ENCODE results near the gene RNF217.
"Not testable (repeated sequence)": the region's sequence is repeated elsewhere in the genome, so short reads cannot be mapped to it uniquely, and the experiment has no call there.

RNF217 gene

DNA sequence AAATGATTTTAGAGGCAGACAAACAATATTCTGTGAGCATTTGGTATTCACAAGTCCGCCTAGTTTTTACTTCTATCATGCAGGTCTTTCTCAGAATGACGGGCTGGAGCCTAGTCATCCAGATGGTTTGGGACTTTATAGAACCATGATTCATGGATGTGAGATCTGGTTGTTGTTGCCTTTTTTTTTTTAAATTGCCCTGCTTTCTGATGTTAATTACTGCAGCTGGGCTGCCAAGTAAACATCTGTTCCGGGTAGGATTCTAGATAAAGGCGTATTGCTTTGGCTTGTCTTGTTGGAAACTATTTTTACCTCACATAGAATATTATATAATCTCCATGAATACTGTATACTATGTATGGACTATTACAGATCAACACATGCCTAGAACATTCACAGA lies 58.1 kb downstream of the RNF217 start:
- DNase-seq = no peak

DNA sequence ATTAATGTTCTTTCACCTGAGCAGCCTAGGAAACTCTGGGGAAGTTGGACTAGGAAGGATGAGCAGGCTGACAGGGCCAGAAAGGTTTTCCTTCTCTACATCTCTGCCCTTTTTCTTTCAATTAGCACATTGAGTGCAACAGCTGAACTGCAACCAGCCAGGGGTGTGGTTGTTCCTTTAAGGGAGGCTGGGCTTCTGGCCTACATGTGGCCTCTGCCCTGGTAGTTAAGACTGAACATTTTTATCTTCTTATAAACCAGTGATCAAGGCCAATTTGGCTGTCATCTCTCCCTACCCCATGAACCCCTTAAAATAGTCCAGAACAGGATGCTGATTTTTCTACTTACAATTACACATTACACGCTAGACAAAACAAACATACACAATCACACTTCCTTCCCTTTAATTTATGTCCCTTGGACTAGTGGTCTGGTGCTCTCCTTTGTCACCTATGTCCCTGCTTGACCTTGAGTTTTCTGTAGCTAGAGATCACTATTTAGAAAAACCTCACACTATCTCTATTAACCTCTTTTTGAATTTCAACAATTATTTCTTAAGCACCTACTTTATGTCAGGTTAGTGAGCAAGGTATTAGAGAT lies 60.3 kb downstream of the RNF217 start:
- no peak for DNase-seq

DNA sequence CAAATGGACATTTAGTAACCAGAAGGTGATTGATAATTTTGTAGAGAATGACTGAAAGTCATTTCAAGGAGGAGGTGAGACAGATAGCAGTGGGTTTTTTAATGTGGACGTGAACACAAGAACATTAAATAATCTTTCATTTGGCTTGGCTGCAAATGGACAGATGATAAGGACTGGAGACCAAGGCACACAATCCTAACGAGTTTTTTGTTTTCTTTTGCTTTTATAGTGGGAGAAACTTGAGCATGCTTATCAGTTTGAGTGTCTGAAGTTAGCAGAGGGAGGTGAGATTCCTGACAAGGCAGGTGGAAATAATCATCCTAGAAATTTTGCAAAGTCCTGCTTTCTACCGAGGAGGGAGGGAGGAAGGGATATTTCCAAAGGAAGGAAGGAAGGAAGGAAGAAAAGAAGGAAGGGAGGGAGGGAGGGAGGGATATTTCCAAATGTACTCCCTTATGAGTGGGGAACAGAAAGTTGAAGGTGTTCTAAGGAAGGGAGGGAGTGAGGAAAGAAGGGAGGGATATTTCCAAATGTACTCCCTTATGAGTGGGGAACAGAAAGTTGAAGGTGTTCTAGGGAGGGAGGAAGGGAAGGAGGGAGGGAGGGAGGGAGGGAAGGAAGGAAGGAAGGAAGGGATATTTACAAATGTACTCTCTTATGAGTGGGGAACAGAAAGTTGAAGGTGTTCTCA lies 63.1 kb downstream of the RNF217 start:
- no peak for DNase-seq

DNA sequence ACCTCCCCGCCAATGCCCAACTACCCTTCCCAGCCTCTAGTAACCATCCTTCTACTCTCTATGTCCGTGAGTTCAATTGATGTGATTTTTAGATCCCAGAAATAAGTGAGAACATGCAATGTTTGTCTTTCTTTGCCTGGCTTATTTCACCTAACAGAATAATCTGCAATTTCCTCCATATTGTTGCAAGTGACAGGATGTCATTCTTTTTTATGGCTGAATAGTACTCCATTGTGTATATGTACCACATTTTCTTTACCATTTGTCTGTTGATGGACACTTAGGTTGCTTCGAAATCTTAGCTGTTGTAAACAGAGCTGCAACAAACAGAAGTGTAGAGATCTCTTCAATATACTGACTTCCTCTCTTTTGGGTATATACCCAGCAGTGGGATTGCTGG lies 65.0 kb downstream of the RNF217 start:
- DNase-seq = no peak

DNA sequence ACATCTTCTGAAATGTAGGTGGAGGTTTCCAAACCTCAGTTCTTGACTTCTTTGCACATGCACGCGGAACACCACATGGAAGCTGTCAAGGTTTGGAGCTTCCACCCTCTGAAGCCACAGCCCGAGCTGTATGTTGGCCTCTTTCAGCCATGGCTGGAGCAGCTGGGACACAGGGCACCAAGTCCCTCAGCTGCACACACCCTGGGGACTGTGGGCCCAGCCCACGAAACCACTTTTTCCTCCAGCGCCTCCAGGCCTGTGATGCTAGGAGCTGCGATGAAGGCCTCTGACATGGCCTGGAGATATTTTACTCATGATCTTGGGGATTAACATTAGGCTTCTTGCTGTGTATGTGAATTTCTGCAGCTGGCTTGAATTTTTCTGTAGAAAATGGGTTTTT lies 68.7 kb downstream of the RNF217 start:
- DNase-seq = no peak

DNA sequence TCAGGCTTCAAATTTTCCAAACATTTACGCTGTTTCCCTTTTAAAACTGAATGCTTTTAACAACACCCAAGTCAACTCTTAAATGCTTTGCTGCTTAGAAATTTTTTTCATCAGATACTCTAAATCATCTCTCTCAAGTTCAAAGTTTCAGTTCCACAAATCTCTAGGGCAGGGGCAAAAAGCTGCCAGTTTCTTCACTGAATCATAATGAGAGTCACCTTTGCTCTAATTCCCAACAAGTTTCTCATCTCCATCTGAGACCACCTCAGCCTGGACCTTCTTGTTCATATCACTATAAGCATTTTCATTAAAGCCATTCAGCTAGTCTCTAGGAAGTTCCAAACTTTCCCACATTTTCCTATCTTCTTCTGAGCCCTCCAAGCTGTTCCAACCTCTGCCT lies 69.1 kb downstream of the RNF217 start:
- no peak for DNase-seq

DNA sequence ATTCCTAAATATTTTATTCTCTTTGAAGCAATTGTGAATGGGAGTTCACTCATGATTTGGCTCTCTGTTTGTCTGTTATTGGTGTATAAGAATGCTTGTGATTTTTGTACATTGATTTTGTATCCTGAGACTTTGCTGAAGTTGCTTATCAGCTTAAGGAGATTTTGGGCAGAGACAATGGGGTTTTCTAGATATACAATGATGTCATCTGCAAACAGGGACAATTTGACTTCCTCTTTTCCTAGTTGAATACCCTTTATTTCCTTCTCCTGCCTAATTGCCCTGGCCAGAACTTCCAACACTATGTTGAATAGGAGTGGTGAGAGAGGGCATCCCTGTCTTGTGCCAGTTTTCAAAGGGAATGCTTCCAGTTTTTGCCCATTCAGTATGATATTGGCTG lies 72.7 kb downstream of the RNF217 start:
- DNase-seq = not testable (repeated sequence)

DNA sequence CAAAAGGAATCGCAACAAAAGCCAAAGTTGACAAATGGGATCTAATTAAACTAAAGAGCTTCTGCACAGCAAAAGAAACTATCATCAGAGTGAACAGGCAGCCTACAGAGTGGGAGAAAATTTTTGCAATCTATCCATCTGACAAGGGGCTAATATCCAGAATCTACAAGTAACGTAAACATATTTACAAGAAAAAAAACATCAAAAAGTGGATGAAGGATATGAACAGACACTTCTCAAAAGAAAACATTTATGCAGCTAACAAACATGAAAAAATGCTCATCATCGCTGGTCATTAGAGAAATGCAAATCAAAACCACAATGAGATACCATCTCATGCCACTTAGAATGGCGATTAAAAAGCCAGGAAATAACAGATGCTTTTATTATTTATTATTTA lies 74.2 kb downstream of the RNF217 start:
- not testable (repeated sequence) for DNase-seq

DNA sequence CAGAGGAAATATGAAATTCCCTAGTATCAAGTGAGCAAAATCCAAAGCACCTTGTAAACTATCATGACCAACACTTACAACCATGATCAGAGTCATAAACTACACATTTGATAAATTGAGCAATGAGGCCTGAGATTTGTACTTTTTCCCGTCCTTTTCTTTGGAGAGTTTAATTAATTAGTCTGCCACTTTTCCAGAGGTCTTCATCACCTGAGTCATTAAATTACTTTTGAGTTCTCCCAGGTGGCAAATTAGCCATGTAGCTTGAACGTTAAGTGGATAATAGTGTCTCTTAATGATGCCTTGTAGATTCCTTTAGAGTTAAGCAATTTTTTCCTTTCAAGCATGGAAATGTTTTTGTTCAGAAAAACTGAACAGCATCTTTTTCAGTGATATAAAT lies 75.6 kb downstream of the RNF217 start:
- no peak for DNase-seq

DNA sequence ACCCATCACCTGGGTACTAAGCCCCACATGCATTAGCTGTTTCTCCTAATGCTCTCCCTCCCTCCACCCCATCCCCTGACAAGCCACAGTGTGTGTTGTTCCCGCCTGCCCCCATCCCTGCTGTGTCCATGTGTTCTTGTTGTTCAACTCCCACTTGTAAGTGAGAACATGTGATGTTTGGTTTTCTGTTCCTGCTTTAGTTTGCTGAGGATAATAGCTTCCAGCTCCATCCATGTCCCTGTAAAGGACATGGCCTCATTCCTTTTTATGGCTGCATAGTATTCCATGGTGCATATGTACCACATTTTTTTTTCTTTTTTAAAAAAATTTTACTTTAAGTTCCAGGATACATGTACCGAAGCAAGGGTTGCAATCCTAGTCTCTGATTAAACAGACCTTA lies 76.7 kb downstream of the RNF217 start:
- no peak for DNase-seq

DNA sequence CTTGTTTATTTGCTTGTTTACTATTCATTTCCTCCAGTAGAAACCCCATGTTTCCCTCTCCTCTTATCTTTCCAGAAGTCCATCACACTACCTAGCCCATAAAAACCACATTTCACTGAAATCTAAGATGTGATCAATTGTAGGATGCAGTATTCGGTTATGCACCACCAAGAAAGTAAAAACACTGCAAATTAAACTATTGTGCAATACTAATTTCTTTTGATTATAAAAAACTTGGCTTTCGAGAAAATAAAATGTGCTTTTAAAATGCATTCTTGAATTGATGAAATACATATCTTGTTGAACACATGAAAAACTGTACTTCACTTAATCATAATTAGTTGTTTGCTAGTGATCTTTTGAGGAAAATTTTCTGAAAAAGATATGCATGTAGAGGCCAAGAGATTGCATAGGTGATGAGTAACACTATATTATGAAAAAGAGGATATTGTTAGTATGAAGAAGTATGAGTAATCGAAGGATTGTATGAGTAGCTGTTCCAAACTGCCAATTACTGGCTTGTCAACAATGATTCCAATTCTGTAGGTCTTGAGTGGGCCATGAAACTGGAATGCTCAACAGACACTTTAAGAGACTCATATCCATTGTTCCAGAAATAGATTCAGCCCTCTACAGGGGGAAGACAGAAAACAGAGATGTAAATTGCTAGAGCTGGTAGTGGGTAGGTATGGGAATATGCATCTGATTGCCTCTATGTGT lies 79.7 kb downstream of the RNF217 start:
- DNase-seq = no peak

DNA sequence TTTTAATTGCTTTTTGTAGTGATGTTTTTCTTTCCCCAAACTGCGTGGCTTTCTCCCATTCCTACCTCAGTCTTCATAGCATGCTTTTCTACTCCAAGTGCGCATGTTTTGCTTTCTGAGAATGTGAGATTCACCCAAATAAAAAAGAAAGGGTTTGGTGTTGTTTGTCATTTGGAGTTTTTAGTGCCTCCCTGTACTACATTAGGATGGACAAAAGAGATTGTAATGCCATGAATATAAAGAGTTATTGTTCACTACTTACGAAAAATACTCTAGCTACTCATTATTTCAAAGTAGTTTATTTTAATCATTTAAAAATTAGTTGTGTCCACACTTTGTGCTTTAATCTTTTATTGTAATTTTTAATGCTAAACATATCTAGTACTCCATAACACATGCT lies 81.8 kb downstream of the RNF217 start:
- no peak for DNase-seq

DNA sequence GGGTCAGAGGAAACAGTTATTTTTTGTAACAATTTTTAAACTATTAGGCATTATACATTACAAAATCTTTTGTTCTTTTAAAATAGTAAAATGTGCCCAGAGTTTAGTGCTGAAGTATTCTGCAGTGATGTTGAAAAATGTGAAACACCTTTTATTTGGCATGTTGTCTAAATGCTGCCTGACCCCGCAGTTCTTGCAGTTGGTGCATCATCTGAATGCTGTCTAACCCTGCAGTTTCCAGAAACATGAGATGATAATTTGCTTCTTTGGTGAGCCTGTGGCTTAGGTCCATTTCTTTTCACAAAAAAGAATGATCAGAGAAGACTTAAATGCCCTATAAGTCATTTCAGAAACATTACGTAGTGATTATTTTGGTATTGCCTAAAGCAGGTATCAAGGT lies 82.4 kb downstream of the RNF217 start:
- no peak for DNase-seq

DNA sequence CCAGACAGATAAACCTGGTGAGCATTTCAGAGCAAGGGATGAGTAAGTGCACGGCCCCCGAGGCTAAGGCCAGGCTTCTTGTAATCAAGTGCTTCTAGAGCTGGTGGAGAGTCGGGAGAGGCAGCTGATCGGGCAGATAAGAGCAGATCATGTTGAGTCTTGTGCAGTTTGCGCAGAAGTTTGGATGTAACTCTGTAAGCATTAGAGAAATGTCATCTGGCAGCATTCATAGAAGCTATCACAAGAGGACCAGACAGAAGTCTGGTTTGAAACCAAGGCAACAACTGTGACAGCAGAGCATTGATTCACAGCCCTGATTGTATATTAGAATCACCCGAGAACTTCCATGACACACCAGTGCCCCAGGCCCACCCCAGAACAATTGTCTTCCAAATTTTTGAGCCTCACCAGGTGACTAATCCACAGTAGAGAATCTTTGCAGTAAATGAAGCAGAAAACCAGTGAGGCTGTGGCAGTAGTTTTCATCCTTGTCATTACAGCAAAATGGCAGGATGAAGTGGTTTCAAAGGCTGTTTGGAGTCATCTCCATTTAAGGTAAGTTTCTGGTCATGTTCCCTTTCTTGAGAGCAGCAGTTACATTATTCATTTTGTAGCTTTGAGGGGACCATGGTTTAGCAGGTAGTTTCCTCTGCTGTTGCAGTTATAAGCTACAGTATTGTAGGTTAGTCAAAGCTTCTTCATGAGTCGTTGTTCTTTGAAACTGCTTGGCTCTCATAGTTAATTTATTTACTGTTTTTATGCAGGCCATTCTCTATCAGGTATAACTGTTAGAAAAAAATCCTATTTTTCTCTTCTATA lies 84.1 kb downstream of the RNF217 start:
- no peak for DNase-seq

DNA sequence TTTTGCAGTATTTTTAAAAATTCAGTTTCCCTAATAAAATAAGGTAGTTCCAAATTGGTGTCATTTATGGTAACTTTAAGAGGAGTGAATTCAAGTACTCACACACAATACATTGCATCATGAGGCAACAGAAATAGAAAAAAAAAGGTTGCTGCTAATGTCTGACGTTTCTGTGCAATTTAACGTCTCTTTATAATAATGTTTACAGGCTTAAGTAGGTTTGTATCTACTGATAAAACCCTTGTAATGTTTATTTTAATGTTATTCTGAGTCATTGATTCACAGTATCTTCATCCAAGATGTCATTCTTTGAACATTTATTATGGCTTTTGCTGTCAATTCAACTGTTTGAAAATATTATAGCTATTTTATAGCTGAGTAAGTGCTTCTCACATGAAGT lies 86.0 kb downstream of the RNF217 start:
- DNase-seq = no peak

DNA sequence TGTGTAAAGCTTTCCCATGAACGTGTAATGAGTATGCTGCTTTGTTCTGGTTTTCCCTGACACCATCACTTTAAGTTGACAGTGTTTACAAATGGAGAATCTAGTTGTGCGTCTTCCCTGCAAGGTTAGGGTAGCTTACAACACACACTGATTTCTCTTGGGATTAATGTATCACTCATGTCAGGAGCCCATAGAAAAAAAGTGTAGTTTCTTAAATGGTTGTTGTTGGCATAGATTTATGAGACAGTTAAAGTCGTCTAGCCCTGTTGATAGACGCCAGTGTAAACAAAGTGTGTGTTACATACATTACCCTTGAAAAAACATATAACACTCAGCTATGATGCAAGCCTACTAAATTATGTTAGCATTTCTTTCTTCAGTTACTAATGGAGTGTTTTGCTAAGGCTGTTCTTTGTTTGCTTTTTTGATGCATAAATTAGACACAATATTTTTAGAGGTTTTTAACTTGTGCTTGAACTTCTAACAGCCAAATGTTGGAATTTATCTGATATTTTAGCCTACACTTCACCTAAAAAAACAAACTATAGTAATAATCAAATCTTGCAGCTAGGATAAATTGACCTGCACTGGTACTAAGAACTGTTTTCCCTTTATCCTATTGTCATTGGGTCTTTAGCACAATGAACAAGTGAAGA lies 88.6 kb downstream of the RNF217 start:
- DNase-seq = no peak

DNA sequence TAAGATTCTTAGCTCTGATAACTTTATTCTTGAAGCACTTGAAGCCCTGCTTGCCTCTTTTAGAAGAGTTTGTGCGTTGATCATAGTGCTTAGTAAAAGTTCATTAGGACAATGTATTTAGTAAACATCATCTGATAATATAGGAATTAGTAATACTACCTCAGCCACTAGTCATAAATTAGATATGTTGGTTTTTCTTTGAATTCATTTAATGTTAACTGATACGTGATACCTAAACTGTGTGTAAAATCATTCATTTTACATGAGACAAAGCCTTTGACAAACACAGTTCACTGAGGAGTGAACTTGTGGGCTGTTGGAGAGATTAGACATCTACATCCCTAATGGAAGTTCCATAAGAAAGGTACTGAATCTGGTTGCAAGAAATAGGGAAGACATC lies 91.6 kb downstream of the RNF217 start:
- no peak for DNase-seq

DNA sequence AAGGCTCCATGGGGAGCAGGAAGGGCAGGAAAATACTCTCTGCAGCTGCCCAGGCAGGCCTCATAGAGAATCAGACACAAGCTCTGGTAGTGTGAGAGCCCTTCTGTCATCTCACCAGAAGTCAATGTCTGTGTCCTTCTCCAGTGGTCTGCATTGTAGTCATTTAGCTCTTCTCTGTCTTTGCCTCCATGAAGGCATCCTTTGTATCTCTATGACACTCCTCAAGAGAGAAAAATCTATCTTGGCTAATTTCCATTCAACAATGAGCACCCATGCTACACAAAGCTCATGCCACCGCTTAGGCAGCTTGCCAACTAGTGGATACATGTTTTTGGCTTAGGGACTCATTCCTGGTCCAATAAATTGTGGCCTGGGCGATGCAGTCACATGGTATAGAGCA lies 92.1 kb downstream of the RNF217 start:
- no peak for DNase-seq

DNA sequence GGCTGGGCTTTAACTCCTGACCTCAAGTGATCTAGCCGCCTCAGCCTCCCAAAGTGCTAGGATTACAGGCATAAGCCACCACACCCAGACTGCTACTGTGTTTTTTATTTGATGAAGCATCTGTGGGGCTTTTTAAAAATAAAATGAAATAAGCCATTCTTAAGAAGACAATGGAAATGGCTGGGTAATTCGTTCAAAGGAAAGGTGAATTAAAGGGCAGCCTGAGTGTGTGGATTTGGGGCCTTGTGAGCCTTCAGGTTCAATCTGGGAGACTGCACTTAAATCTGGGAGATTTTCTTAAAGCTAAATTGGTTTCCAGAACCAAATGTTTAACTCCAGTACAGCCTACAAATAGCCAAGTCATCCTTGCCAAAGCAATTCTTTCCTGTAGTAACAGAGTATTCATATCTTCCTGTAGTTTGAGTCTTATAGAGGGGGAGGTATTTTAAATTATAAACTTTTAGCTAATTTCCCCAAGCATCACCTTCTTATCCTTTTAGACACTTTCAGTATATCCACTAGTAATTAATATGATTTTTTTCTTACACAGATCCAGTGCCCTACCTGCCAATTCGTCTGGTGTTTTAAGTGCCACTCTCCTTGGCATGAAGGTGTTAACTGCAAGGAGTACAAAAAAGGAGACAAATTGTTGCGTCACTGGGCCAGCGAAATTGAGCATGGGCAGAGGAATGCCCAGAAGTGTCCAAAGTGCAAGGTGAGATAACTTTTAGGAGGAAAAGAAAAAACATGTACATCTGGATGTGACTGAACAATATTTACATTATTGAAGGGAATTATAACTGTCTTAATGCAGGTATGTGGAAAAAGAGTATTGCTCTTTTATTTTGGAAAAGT lies 95.4 kb downstream of the RNF217 start:
- DNase-seq = no peak

DNA sequence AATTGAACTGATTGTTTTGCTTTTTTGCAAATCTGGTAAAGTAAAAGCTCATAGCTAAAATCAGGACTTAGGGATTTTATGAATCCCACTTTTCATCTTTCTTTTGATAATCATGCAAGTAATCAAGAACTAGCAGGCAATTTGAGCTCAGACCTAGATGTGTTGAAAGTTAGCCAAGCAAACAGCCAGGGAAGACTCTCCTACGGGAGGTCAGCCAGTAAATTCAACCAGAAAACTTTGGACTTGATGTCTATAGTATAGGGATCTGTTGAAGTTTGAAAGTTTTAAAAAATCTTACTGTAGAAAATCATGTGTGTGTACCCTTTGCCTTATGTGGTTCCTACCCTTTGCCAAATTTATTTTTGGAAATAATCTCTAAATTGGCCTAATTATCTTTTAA lies 96.3 kb downstream of the RNF217 start:
- no peak for DNase-seq

DNA sequence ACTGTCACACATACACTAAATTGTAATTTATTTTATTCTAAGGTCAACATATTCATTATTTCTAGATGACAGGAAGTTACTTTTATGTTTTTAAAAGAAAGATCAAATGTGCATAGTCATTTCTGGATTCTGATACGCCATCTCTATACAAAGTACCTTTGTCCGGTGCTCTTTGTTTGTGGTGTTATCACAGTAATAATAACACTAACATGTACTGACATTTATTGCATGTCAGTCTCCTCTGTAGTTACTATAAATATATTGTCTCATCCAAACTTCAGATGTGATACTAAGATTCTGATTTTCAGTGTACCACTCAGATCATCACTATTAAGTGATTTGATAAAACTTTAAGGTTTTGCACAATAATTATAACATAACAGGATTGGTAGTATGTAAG lies 101.1 kb downstream of the RNF217 start:
- no peak for DNase-seq

DNA sequence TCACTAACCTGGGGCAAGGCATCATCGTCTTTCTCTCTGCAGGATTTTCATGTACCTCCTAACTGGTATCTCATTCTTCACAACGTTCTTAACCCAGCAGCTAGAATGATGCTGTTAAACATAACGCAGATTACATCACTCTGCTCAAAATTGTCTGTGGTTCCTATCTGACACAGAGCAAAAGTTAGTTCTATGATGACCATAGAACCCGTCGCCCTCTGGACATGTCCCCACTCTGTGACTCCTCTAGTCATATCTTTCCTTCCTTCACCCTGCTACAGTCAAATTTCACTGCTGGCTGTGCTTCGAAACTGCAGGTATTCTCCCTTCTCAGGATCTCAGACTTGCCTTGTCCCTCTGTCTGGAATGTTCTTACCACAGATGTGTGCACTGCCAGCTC lies 103.9 kb downstream of the RNF217 start:
- DNase-seq = no peak

All from NCI-H2081 treated with DMSO at 0.1 percent for 48 hours (cell line).